H9 (cell line): ENCODE results near the gene TIFAB. TPM values are rescaled to one million over a fixed set of nuclear protein-coding genes. Genes with fewer than 3 reads are reported as not detected.

ENCODE experiments used
- DNase-seq: peaks from one replicate; pipeline ENCODE4 v3.0.0-alpha.2; 2017
- H2AFZ ChIP-seq: one replicate; pipeline ENCODE4 v1.6.1; 2013; ENCODE audit warnings: mild to moderate bottlenecking, low read length, control low read depth, moderate library complexity
- H2AK5ac ChIP-seq: 2 replicates; pipeline ENCODE4 v1.6.1; 2013; ENCODE audit warnings: low read length, control low read depth, mixed read lengths; ENCODE audit not compliant: insufficient read length
- H2BK120ac ChIP-seq: one replicate; pipeline ENCODE4 v1.6.1; 2013; ENCODE audit warnings: low read depth, mild to moderate bottlenecking, low read length, control low read depth, inconsistent platforms; ENCODE audit not compliant: poor library complexity, severe bottlenecking
- H2BK12ac ChIP-seq: 2 replicates; pipeline ENCODE4 v1.6.1; 2013; ENCODE audit warnings: low read length, control low read depth, mixed read lengths, low read depth; ENCODE audit not compliant: insufficient read length
- H2BK15ac ChIP-seq: 2 replicates; pipeline ENCODE4 v1.6.1; 2013; ENCODE audit warnings: low read depth, low read length, control low read depth
- H2BK20ac ChIP-seq: one replicate; pipeline ENCODE4 v1.6.1; 2013; ENCODE audit warnings: low read depth, mild to moderate bottlenecking, low read length, control low read depth, inconsistent platforms; ENCODE audit not compliant: poor library complexity, severe bottlenecking
- H2BK5ac ChIP-seq: 2 replicates; pipeline ENCODE4 v1.6.1; 2013; ENCODE audit warnings: low read length, control low read depth, mixed read lengths; ENCODE audit not compliant: insufficient read length
- H3K14ac ChIP-seq: 2 replicates; pipeline ENCODE4 v1.6.1; 2013; ENCODE audit warnings: low read length, control low read depth; ENCODE audit not compliant: insufficient read depth
- H3K18ac ChIP-seq: 2 replicates; pipeline ENCODE4 v1.6.1; 2013; ENCODE audit warnings: low read depth, mild to moderate bottlenecking, mixed read lengths, low read length, control low read depth; ENCODE audit not compliant: insufficient read length
- H3K23ac ChIP-seq: 2 replicates; pipeline ENCODE4 v1.6.1; 2013; ENCODE audit warnings: low read length, control low read depth, mixed read lengths, low read depth; ENCODE audit not compliant: insufficient read length
- H3K23me2 ChIP-seq: 2 replicates; pipeline ENCODE4 v1.6.1; 2013; ENCODE audit warnings: low read depth, mild to moderate bottlenecking, mixed read lengths, low read length, control low read depth; ENCODE audit not compliant: insufficient read length, poor library complexity, severe bottlenecking
- H3K27ac ChIP-seq: 2 replicates; pipeline ENCODE4 v1.5.1; 2013; ENCODE audit warnings: low read length, control low read depth, mixed read lengths, low read depth; ENCODE audit not compliant: insufficient read length
- H3K27me3 ChIP-seq: 2 replicates; pipeline ENCODE4 v1.6.1; 2013; ENCODE audit warnings: low read length, control low read depth, inconsistent platforms; ENCODE audit not compliant: insufficient read depth
- H3K4ac ChIP-seq: 2 replicates; pipeline ENCODE4 v1.6.1; 2013; ENCODE audit warnings: low read depth, mild to moderate bottlenecking, control low read depth, inconsistent platforms, low read length, moderate library complexity
- H3K4me1 ChIP-seq: 2 replicates; pipeline ENCODE4 v1.6.1; 2013; ENCODE audit warnings: low read length, control low read depth, inconsistent platforms; ENCODE audit not compliant: insufficient read depth
- H3K4me2 ChIP-seq: 2 replicates; pipeline ENCODE4 v1.6.1; 2013; ENCODE audit warnings: low read length, control low read depth, mixed read lengths; ENCODE audit not compliant: insufficient read length, insufficient read depth
- H3K56ac ChIP-seq: 2 replicates; pipeline ENCODE4 v1.6.1; 2013; ENCODE audit warnings: low read depth, mild to moderate bottlenecking, mixed read lengths, low read length, control low read depth; ENCODE audit not compliant: insufficient read length
- H3K79me1 ChIP-seq: 2 replicates; pipeline ENCODE4 v1.6.1; 2013; ENCODE audit warnings: low read depth, mild to moderate bottlenecking, moderate library complexity, low read length, control low read depth, inconsistent platforms; ENCODE audit not compliant: insufficient read depth, poor library complexity, severe bottlenecking
- H3K79me2 ChIP-seq: 2 replicates; pipeline ENCODE4 v1.6.1; 2013; ENCODE audit warnings: low read length, control low read depth, inconsistent platforms; ENCODE audit not compliant: insufficient read depth
- H3K9ac ChIP-seq: 2 replicates; pipeline ENCODE4 v1.6.1; 2013; ENCODE audit warnings: low read length, control low read depth, mixed read lengths; ENCODE audit not compliant: insufficient read length; ENCODE audit errors: extremely low read depth
- H3K9me3 ChIP-seq: one replicate; pipeline ENCODE4 v1.6.1; 2013; ENCODE audit warnings: low read depth, low read length, inconsistent platforms; ENCODE audit not compliant: control insufficient read depth
- H3T11ph ChIP-seq: one replicate; pipeline ENCODE4 v1.6.1; 2013; ENCODE audit warnings: mild to moderate bottlenecking, low read length, control low read depth, inconsistent platforms
- H4K20me1 ChIP-seq: one replicate; pipeline ENCODE4 v1.6.1; 2013; ENCODE audit not compliant: control insufficient read depth, insufficient read length, insufficient read depth
- H4K5ac ChIP-seq: 2 replicates; pipeline ENCODE4 v1.6.1; 2013; ENCODE audit warnings: low read depth, mild to moderate bottlenecking, mixed read lengths, low read length, control low read depth; ENCODE audit not compliant: insufficient read length
- H4K8ac ChIP-seq: replicated peaks from 2 replicates; pipeline ENCODE4 v1.6.1; 2013; ENCODE audit warnings: low read length, control low read depth, mixed read lengths, low read depth; ENCODE audit not compliant: insufficient read length
- H4K91ac ChIP-seq: 2 replicates; pipeline ENCODE4 v1.6.1; 2013; ENCODE audit warnings: low read depth, mild to moderate bottlenecking, moderate library complexity, mixed read lengths, low read length, control low read depth; ENCODE audit not compliant: insufficient read length
- H3K27ac Mint-ChIP-seq, 3 experiments: 2 replicates in 2 of 3; 3 replicates in 1 of 3; pipeline ENCODE4 v1.8.0; 2020 to 2021; ENCODE audit warnings: mixed read lengths in 3 of 3, mild to moderate bottlenecking in 1 of 3, moderate library complexity in 1 of 3
- H3K27me3 Mint-ChIP-seq: 2 replicates; pipeline ENCODE4 v1.8.0; 2021; ENCODE audit warnings: low read depth, mild to moderate bottlenecking, moderate library complexity, mixed read lengths
- H3K36me3 Mint-ChIP-seq, 3 experiments: 2 replicates in 2 of 3; 3 replicates in 1 of 3; pipeline ENCODE4 v1.8.0; 2020 to 2021; ENCODE audit warnings: low read depth in 3 of 3, mixed read lengths in 3 of 3; ENCODE audit not compliant: insufficient read depth in 1 of 3
- H3K4me1 Mint-ChIP-seq, 2 experiments: 2 replicates each; pipeline ENCODE4 v1.8.0; 2020; ENCODE audit warnings: mixed read lengths in 2 of 2
- H3K4me3 Mint-ChIP-seq, 2 experiments: 2 replicates in 1 of 2; 3 replicates in 1 of 2; pipeline ENCODE4 v1.8.0; 2020 to 2021; ENCODE audit warnings: mild to moderate bottlenecking in 2 of 2, mixed read lengths in 2 of 2, moderate library complexity in 1 of 2
- H3K9me3 Mint-ChIP-seq, 2 experiments: 2 replicates in 1 of 2; 3 replicates in 1 of 2; pipeline ENCODE4 v1.8.0; 2020; ENCODE audit warnings: mild to moderate bottlenecking in 2 of 2, mixed read lengths in 2 of 2, moderate library complexity in 1 of 2
- CTCF ChIP-seq: fragments of 200-600 bp; sonication (generic); conservative IDR thresholded peaks from 3 replicates; pipeline ENCODE4 v1.8.0; 2021; ENCODE audit warnings: antibody characterized with exemption, mild to moderate bottlenecking
- WGBS: extraction: QIAGEN DNeasy Blood & Tissue Kit; methylation state at CpG from one replicate; pipeline ENCODE4 v1.1.7; 2013; ENCODE audit warnings: missing lambda C conversion rate, low lambda C conversion rate, mixed read lengths; ENCODE audit not compliant: insufficient read length; ENCODE audit errors: extremely low coverage; 5-methylcytosine and 5-hydroxymethylcytosine counted together
- total RNA-seq: library from RNA; stranded (reverse); gene quantifications from 2 replicates; pipeline ENCODE4 v1.2.1, GENCODE V29; 2021

Gene TIFAB
- total RNA-seq, 1 experiment from 2014 or later: not detected

- no peak overlapping the region for H2BK12ac ChIP-seq
- Mint-ChIP-seq H3K4me3 (peak overlapping the region in 1 of 2 experiments; percentile 70; a peak in 1 of 5 replicates), H3K36me3 (0 out of 7 replicates have a peak, but pooled peaks cover 0 to 2% (median 0%) of the 10 kb centered on the region in 3 experiments), H3K4me1 (peaks cover 43 to 53% of the 10 kb centered on the region in 2 experiments), H3K27ac (no peak overlapping the region), H3K9me3 (peaks cover 2 to 11% of the 10 kb centered on the region in 2 experiments; a peak in 2 of 5 replicates), H3K27me3 (no peaks in the 10 kb centered on the region)
- no peak overlapping the region for H2BK15ac ChIP-seq
- no peak overlapping the region for H3K27ac ChIP-seq
- no peaks in the 10 kb centered on the region for H4K20me1 ChIP-seq
- H3K79me2 ChIP-seq: no peaks in the 10 kb centered on the region
- no peak overlapping the region for H3K14ac ChIP-seq
- H3K9me3 ChIP-seq: no peaks in the 10 kb centered on the region
- H3K23ac ChIP-seq: no peak overlapping the region
- H3K18ac ChIP-seq: no peak overlapping the region
- no peak overlapping the region for H4K5ac ChIP-seq
- H3K4me2 ChIP-seq: no peak overlapping the region
- H3K9ac ChIP-seq: no peak overlapping the region
- H3K23me2 ChIP-seq: peaks cover 24% of the 10 kb centered on the region
- no peak overlapping the region for H4K91ac ChIP-seq
- no peak overlapping the region for H3K4ac ChIP-seq
- no peak overlapping the region for H2BK5ac ChIP-seq
- no peak for TF ChIP-seq CTCF
- H3K4me1 ChIP-seq: peaks cover 2% of the 10 kb centered on the region; the same call in 1 of the 2 replicates
- no peak overlapping the region for H2BK120ac ChIP-seq
- no CpG with 5 or more reads among the region's 3 CpGs for WGBS
- no peak for DNase-seq
- H2AFZ ChIP-seq: no peak overlapping the region
- no peak overlapping the region for H3T11ph ChIP-seq
- no peak overlapping the region for H2BK20ac ChIP-seq
- H3K27me3 ChIP-seq: peaks cover 84% of the 10 kb centered on the region
- H2AK5ac ChIP-seq: no peak overlapping the region
- H4K8ac ChIP-seq: no peak overlapping the region
- H3K79me1 ChIP-seq: no peaks in the 10 kb centered on the region
- no peak overlapping the region for H3K56ac ChIP-seq
Observed at GRCh38 chr5:135492319-135492626, 40.1 kb upstream of the TIFAB start.
